Heart left ventricle (tissue), 13 donors: ENCODE measurements around the gene SLC39A9.

Experiments
- POLR2A ChIP-seq, 2 donors: fragments of 450-650 bp; IDR thresholded peaks; one replicate each; pipeline ENCODE4 v1.6.1; 2017; ENCODE audit warnings: antibody characterized with exemption in 2 of 2, mild to moderate bottlenecking in 2 of 2, moderate library complexity in 2 of 2
- TF ChIP-seq, protein P1 (sequence below), 12 donors: fragments of 200-600 bp; sonication (generic) in 4 of 12; IDR thresholded peaks; one replicate each; pipeline versions ENCODE4 v1.5.0 to v1.8.0; 2018 to 2022; ENCODE audit warnings: antibody characterized with exemption in 12 of 12, mild to moderate bottlenecking in 5 of 12
- donor health status: ischemic (EF 13 %, LVEDD 7.1; RV severe dilation, severe dysfunction).
- donor health status: DM: no; HTN: yes; CAD: no.
- donor health status: DM: no; HTN: no; CAD: no.
- donor health status: ischemic (EF 25% LVEDD 6.9; RV normal size, moderate dysfunction).
- donor health status: ischemic (EF 25% LVEDD 5.7; RV mildly dilated, moderate dysfunction).
- donor health status: ischemic (EF 35%, LVEDD 5.7; RV mildly dilated, moderate dysfunction).
- donor health status: nonischemic (EF 11% LVEDD 7.7; RV severe dilation, severe dysfunction).
- donor health status: DM: yes; HTN: yes; CAD: no.
- donor health status: PGD.
- donor health status: ischemic (EF 29% LVEDD 5.4; RV normal size, mild dysfunction).
- donor health status: nonischemic (EF 23%, LVEDD 6.1; RV moderate dilation, normal function).

DNA sequence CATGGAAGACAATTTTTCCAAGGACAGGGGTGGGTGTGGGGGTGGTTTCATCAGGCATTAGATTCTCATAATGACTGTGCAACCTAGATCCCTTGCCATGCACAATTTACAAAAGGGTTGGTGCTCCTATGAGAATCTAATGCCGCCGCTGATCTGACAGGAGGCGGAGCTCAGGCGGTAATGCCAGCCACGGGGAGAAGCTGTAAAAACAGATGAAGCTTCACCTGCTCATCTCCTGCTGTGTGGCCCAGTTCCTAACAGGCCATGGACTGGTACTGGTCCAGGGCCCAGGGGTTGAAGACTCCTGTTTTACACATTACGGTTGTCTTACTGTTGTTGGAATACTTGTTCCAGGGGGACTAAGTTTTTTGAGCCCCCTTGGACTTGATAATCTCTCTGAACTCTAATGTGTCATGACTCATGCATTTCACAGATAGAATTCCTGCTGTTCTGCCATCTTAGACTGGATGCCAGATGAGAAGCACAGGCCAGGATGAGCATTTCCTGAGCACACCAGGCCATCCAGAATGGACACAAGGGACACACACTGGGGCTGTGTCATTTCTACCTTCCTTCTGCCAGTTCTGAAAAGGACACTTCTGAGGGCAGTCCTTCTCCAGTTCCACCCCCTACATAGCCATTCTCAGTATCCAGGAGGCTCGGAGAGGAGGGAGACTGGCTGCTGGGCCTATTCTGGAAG, 91.9 kb downstream of the SLC39A9 start:
- TF ChIP-seq, protein P1, sequence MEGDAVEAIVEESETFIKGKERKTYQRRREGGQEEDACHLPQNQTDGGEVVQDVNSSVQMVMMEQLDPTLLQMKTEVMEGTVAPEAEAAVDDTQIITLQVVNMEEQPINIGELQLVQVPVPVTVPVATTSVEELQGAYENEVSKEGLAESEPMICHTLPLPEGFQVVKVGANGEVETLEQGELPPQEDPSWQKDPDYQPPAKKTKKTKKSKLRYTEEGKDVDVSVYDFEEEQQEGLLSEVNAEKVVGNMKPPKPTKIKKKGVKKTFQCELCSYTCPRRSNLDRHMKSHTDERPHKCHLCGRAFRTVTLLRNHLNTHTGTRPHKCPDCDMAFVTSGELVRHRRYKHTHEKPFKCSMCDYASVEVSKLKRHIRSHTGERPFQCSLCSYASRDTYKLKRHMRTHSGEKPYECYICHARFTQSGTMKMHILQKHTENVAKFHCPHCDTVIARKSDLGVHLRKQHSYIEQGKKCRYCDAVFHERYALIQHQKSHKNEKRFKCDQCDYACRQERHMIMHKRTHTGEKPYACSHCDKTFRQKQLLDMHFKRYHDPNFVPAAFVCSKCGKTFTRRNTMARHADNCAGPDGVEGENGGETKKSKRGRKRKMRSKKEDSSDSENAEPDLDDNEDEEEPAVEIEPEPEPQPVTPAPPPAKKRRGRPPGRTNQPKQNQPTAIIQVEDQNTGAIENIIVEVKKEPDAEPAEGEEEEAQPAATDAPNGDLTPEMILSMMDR (IDR thresholded peaks at IDR 0.05): no peak
- TF ChIP-seq POLR2A (IDR thresholded peaks at IDR 0.05): no peak
